Neuron (in vitro differentiated cells): ENCODE data around the gene PLA2G4F.

Experiments
- H2AFZ ChIP-seq: one replicate; pipeline ENCODE4 v1.6.1; 2013; ENCODE audit warnings: low read depth, mild to moderate bottlenecking, inconsistent platforms, low read length, moderate library complexity
- H3K27me3 ChIP-seq: one replicate; pipeline ENCODE4 v1.6.1; 2013; ENCODE audit warnings: low read length; ENCODE audit not compliant: insufficient read depth
- H3K36me3 ChIP-seq: one replicate; pipeline ENCODE4 v1.6.1; 2013; ENCODE audit warnings: low read length; ENCODE audit not compliant: insufficient read depth
- H3K4me1 ChIP-seq: one replicate; pipeline ENCODE4 v1.6.1; 2013; ENCODE audit warnings: low read length; ENCODE audit not compliant: insufficient read depth
- H3K4me3 ChIP-seq: 2 replicates; pipeline ENCODE4 v1.5.1; 2013; ENCODE audit warnings: mild to moderate bottlenecking, low read length, moderate library complexity
- H3K9me3 ChIP-seq: one replicate; pipeline ENCODE4 v1.6.1; 2013; ENCODE audit warnings: low read length

The PLA2G4F gene

GRCh38 chr15:42158941-42159340 is 2.5 kb upstream of the PLA2G4F start:
- Histone ChIP-seq H2AFZ (no peak overlapping the region), H3K36me3 (peaks cover 55% of the 10 kb centered on the region), H3K4me1 (no peaks in the 10 kb centered on the region), H3K9me3 (no peaks in the 10 kb centered on the region), H3K4me3 (no peak overlapping the region), H3K27me3 (no peaks in the 10 kb centered on the region)

GRCh38 chr15:42157981-42158765 is 1.7 kb upstream of the PLA2G4F start:
- H3K9me3 ChIP-seq = no peaks in the 10 kb centered on the region
- H3K36me3 ChIP-seq = peaks cover 48% of the 10 kb centered on the region
- no peaks in the 10 kb centered on the region for H3K4me1 ChIP-seq
- no peak overlapping the region for H2AFZ ChIP-seq
- H3K27me3 ChIP-seq = no peaks in the 10 kb centered on the region
- H3K4me3 ChIP-seq = no peak overlapping the region

GRCh38 chr15:42157381-42157780 is 945 bp upstream of the PLA2G4F start:
- Histone ChIP-seq H3K27me3 (no peaks in the 10 kb centered on the region), H3K4me1 (no peaks in the 10 kb centered on the region), H2AFZ (no peak overlapping the region), H3K9me3 (no peaks in the 10 kb centered on the region), H3K4me3 (no peak overlapping the region), H3K36me3 (peaks cover 40% of the 10 kb centered on the region)

- Histone ChIP-seq H2AFZ (no peak overlapping the region), H3K9me3 (no peaks in the 10 kb centered on the region), H3K4me3 (no peak overlapping the region), H3K36me3 (peaks cover 23% of the 10 kb centered on the region), H3K4me1 (no peaks in the 10 kb centered on the region), H3K27me3 (no peaks in the 10 kb centered on the region)
These were observed 742 bp downstream of the PLA2G4F start for GRCh38 chr15:42155546-42156242.

- Histone ChIP-seq H3K9me3 (no peaks in the 10 kb centered on the region), H2AFZ (no peak overlapping the region), H3K4me1 (no peaks in the 10 kb centered on the region), H3K36me3 (peaks cover 16% of the 10 kb centered on the region), H3K27me3 (no peaks in the 10 kb centered on the region), H3K4me3 (no peak overlapping the region)
These were observed 1.5 kb downstream of the PLA2G4F start for GRCh38 chr15:42154956-42155355.

- Histone ChIP-seq H3K4me3 (no peak overlapping the region), H3K9me3 (no peaks in the 10 kb centered on the region), H2AFZ (no peak overlapping the region), H3K36me3 (peaks cover 10% of the 10 kb centered on the region), H3K27me3 (no peaks in the 10 kb centered on the region), H3K4me1 (no peaks in the 10 kb centered on the region)
These were observed 2.1 kb downstream of the PLA2G4F start for GRCh38 chr15:42154212-42154941.

GRCh38 chr15:42153874-42154211 is 2.6 kb downstream of the PLA2G4F start:
- Histone ChIP-seq H3K27me3 (no peaks in the 10 kb centered on the region), H2AFZ (no peak overlapping the region), H3K9me3 (no peaks in the 10 kb centered on the region), H3K4me3 (no peak overlapping the region), H3K4me1 (no peaks in the 10 kb centered on the region), H3K36me3 (peaks cover 5% of the 10 kb centered on the region)

- H2AFZ ChIP-seq = no peak overlapping the region
- no peak overlapping the region for H3K4me3 ChIP-seq
- H3K9me3 ChIP-seq = no peaks in the 10 kb centered on the region
- H3K36me3 ChIP-seq = no peaks in the 10 kb centered on the region
- no peaks in the 10 kb centered on the region for H3K4me1 ChIP-seq
- H3K27me3 ChIP-seq = no peaks in the 10 kb centered on the region
These were observed 3.3 kb downstream of the PLA2G4F start for GRCh38 chr15:42152921-42153698.

GRCh38 chr15:42152196-42152920 is 4.1 kb downstream of the PLA2G4F start:
- no peaks in the 10 kb centered on the region for H3K27me3 ChIP-seq
- no peak overlapping the region for H3K4me3 ChIP-seq
- no peaks in the 10 kb centered on the region for H3K36me3 ChIP-seq
- H3K4me1 ChIP-seq = no peaks in the 10 kb centered on the region
- no peaks in the 10 kb centered on the region for H3K9me3 ChIP-seq
- H2AFZ ChIP-seq = no peak overlapping the region

- no peaks in the 10 kb centered on the region for H3K9me3 ChIP-seq
- H3K4me1 ChIP-seq = no peaks in the 10 kb centered on the region
- H3K4me3 ChIP-seq = no peak overlapping the region
- no peaks in the 10 kb centered on the region for H3K27me3 ChIP-seq
- H2AFZ ChIP-seq = no peak overlapping the region
- no peaks in the 10 kb centered on the region for H3K36me3 ChIP-seq
These were observed 4.7 kb downstream of the PLA2G4F start for GRCh38 chr15:42151736-42152135.

GRCh38 chr15:42151141-42151561 is 5.3 kb downstream of the PLA2G4F start:
- no peaks in the 10 kb centered on the region for H3K9me3 ChIP-seq
- H2AFZ ChIP-seq = no peak overlapping the region
- no peaks in the 10 kb centered on the region for H3K27me3 ChIP-seq
- H3K4me1 ChIP-seq = no peaks in the 10 kb centered on the region
- no peaks in the 10 kb centered on the region for H3K36me3 ChIP-seq
- no peak overlapping the region for H3K4me3 ChIP-seq

GRCh38 chr15:42150219-42150970 is 6.0 kb downstream of the PLA2G4F start:
- H3K27me3 ChIP-seq = no peaks in the 10 kb centered on the region
- no peaks in the 10 kb centered on the region for H3K36me3 ChIP-seq
- H3K4me1 ChIP-seq = no peaks in the 10 kb centered on the region
- no peaks in the 10 kb centered on the region for H3K9me3 ChIP-seq
- no peak overlapping the region for H2AFZ ChIP-seq
- H3K4me3 ChIP-seq = no peak overlapping the region
